Glutamatergic neuron (in vitro differentiated cells): ENCODE data around the gene SPRY4. TPM values are rescaled to one million over a fixed set of nuclear protein-coding genes. Genes with fewer than 3 reads are reported as not detected.
"Not testable (repeated sequence)": the region's sequence is repeated elsewhere in the genome, so short reads cannot be mapped to it uniquely, and the experiment has no call there.

Source experiments
- DNase-seq: peaks from one replicate; pipeline ENCODE4 v3.0.0; 2022
- H3K27ac Mint-ChIP-seq: one replicate; pipeline ENCODE4 v1.8.0; 2020; ENCODE audit warnings: mild to moderate bottlenecking, mixed read lengths, inconsistent platforms; ENCODE audit not compliant: unreplicated experiment
- H3K27me3 Mint-ChIP-seq: one replicate; pipeline ENCODE4 v1.8.0; 2020; ENCODE audit warnings: mild to moderate bottlenecking, moderate library complexity, mixed read lengths, inconsistent platforms; ENCODE audit not compliant: unreplicated experiment
- H3K36me3 Mint-ChIP-seq: one replicate; pipeline ENCODE4 v1.8.0; 2020; ENCODE audit warnings: mild to moderate bottlenecking, mixed read lengths, inconsistent platforms; ENCODE audit not compliant: unreplicated experiment
- H3K4me1 Mint-ChIP-seq: one replicate; pipeline ENCODE4 v1.8.0; 2020; ENCODE audit warnings: mild to moderate bottlenecking, low read depth, mixed read lengths, inconsistent platforms; ENCODE audit not compliant: unreplicated experiment
- H3K4me3 Mint-ChIP-seq: one replicate; pipeline ENCODE4 v1.8.0; 2020; ENCODE audit warnings: mild to moderate bottlenecking, mixed read lengths, inconsistent platforms; ENCODE audit not compliant: unreplicated experiment
- H3K9me3 Mint-ChIP-seq: one replicate; pipeline ENCODE4 v1.8.0; 2020; ENCODE audit warnings: mild to moderate bottlenecking, moderate library complexity, mixed read lengths, inconsistent platforms; ENCODE audit not compliant: unreplicated experiment
- total RNA-seq: library from RNA; stranded (reverse); fragmentation: NEBNext Ultra II Directional; extraction: Animal tissue kit (Norgen Biotek cat#: 25700); gene quantifications from one replicate; pipeline ENCODE4 v1.2.1, GENCODE V29; 2021; ENCODE audit not compliant: unreplicated experiment
- TF ChIP-seq, protein P1 (sequence below): fragments of 200-600 bp; sonication (generic); IDR thresholded peaks from one replicate; pipeline ENCODE4 v1.5.0; 2021; ENCODE audit not compliant: partially characterized antibody, unreplicated experiment

Gene SPRY4
- total RNA-seq, 1 donor from 2014 or later: 12.5 TPM

DNA sequence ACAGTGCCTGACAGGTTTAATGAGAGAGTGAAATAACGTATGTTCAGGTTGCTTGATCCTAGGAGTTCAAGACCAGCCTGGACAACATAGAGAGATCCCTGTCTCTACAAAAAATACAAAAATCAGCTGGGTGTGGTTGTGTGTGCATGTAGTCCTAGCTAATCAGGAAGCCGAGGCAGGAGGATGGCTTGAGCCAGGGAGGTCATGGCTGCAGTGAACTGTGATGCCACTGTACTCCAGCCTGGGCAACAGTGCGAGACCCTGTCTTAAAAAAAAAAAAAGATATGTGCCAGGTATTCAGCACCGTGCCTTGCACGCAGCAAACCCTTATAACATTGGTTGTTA is 38.8 kb upstream of the SPRY4 start:
- no peak for DNase-seq
- peaks cover 9% of the 10 kb centered on the region for H3K4me1 Mint-ChIP-seq
- H3K27me3 Mint-ChIP-seq: peaks cover 8% of the 10 kb centered on the region
- no peak overlapping the region for H3K4me3 Mint-ChIP-seq
- peaks cover 5% of the 10 kb centered on the region for H3K9me3 Mint-ChIP-seq
- no peaks in the 10 kb centered on the region for H3K36me3 Mint-ChIP-seq
- no peak overlapping the region for H3K27ac Mint-ChIP-seq
- TF ChIP-seq, protein P1, sequence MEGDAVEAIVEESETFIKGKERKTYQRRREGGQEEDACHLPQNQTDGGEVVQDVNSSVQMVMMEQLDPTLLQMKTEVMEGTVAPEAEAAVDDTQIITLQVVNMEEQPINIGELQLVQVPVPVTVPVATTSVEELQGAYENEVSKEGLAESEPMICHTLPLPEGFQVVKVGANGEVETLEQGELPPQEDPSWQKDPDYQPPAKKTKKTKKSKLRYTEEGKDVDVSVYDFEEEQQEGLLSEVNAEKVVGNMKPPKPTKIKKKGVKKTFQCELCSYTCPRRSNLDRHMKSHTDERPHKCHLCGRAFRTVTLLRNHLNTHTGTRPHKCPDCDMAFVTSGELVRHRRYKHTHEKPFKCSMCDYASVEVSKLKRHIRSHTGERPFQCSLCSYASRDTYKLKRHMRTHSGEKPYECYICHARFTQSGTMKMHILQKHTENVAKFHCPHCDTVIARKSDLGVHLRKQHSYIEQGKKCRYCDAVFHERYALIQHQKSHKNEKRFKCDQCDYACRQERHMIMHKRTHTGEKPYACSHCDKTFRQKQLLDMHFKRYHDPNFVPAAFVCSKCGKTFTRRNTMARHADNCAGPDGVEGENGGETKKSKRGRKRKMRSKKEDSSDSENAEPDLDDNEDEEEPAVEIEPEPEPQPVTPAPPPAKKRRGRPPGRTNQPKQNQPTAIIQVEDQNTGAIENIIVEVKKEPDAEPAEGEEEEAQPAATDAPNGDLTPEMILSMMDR: no peak

DNA sequence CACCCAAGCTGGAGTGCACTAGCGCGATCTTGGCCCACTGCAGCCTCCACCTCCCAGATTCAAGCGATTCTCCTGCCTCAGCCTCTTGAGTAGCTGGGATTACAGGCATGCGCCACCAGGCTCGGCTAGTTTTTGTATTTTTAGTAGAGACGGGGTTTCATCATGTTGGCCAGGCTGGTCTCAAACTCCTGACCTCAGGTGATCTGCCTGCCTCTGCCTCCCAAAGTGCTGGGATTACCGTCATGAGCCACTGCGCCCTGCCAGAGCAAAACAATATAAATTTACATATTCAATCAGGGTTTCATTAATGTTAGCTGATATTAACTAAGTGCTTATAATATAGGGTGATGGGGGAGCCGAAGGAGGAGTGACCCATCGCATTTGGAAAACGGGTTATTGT is 37.4 kb upstream of the SPRY4 start:
- H3K9me3 Mint-ChIP-seq, H3K27me3 Mint-ChIP-seq, H3K27ac Mint-ChIP-seq, H3K36me3 Mint-ChIP-seq, DNase-seq, H3K4me3 Mint-ChIP-seq: not testable (repeated sequence)
- peaks cover 10% of the 10 kb centered on the region for H3K4me1 Mint-ChIP-seq

DNA sequence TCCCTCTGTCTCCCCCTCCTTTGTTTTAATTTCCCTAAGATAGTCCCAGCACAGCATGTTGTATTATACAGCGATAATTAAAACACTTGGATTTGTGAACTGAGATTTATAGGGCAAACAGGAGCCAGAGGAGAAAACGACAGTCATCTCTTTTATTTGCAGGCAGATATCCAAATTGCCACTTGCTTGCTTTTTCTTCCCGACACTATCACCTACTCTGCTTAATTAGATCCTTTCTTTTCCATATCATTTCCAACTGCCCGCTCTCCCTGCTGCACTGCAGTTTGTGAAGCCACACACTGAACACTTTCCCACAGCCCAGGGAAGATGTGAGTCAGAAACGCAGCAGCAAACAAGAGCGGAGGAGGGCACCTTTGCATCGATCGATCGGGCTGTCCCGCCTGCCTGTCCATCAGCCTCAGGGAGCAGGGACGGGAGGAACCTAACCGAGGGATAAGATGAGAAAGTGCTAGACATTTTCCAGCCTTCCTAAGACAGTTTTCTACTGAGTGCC is 35.8 kb upstream of the SPRY4 start:
- Mint-ChIP-seq H3K27ac (no peak overlapping the region), H3K36me3 (no peaks in the 10 kb centered on the region), H3K27me3 (peaks cover 9% of the 10 kb centered on the region), H3K4me1 (peaks cover 10% of the 10 kb centered on the region), H3K9me3 (peaks cover 5% of the 10 kb centered on the region), H3K4me3 (no peak overlapping the region)
- TF ChIP-seq, protein P1: no peak
- DNase-seq: peak; percentile 58

DNA sequence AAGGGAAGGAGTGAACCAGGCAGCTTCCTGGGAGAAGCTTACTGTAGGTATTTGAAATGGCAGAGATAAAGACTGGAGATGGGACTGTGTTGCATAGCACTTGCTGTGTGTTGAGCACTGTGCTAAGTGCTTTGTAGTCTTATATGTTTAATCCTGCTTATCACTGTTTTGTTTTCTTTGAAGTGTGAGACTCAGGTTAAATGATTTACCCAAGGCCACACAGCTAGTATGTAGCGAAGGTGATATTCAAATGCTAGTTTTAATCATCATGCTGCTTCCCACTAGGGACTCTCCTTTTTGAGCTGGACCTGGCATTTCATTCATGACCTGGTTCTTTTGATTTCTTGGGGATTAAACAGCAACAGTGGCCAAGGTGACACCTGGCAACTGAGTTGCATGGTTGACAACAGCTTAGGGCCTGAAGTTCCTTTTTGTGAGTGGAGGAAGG is 35.3 kb upstream of the SPRY4 start:
- no peak for DNase-seq
- Mint-ChIP-seq H3K4me3 (no peak overlapping the region), H3K4me1 (peaks cover 10% of the 10 kb centered on the region), H3K9me3 (peaks cover 5% of the 10 kb centered on the region), H3K27me3 (peaks cover 9% of the 10 kb centered on the region), H3K27ac (no peak overlapping the region), H3K36me3 (no peaks in the 10 kb centered on the region)
- TF ChIP-seq, protein P1: no peak

DNA sequence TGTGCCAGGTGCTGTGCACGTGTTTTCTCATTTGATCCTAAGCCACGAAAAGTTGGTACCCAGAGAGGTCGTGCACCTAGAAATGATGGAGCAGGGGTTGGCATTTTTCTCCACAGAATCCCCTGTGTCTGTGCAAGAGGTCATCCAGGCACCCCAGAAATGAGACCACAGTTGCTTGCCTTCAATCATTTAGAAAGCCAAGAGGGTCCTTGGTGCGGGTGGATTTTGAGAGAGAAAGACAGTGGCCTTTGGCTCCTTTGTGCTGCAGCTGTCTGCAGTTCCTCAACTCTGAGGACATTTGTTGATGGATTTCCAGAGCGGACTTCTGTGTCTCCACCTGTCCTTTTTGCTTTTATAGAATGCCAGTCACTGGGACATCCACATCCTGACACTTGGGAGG is 33.8 kb upstream of the SPRY4 start:
- peaks cover 6% of the 10 kb centered on the region for H3K27me3 Mint-ChIP-seq
- H3K4me3 Mint-ChIP-seq: no peak overlapping the region
- peaks cover 3% of the 10 kb centered on the region for H3K9me3 Mint-ChIP-seq
- TF ChIP-seq, protein P1: no peak
- DNase-seq: no peak
- no peaks in the 10 kb centered on the region for H3K36me3 Mint-ChIP-seq
- peaks cover 8% of the 10 kb centered on the region for H3K4me1 Mint-ChIP-seq
- H3K27ac Mint-ChIP-seq: no peak overlapping the region
